Measurements from ENCODE around the gene TOR2A. TPM values are rescaled to one million over a fixed set of nuclear protein-coding genes. Genes with fewer than 3 reads are reported as not detected.

Gene TOR2A
- total RNA-seq, 6 donors from 2014 or later: 11.4 to 27.2 (median 21.0) TPM

- Histone ChIP-seq H3K4me1 (peaks cover 44 to 56% (median 47%) of the 10 kb centered on the region in 4 donors), H3K27ac (peak overlapping the region; percentile 75 to 98 (median 89))
Measured at GRCh38 chr9:127780126-127780885, 45.2 kb upstream of the TOR2A start.

GRCh38 chr9:127779136-127779981, 44.3 kb upstream of the TOR2A start:
- TF ChIP-seq POLR2A (IDR thresholded peaks at IDR 0.05): no peak
- no peak for TF ChIP-seq POLR2AphosphoS5 (IDR thresholded peaks at IDR 0.05)
- TF ChIP-seq CTCF (IDR thresholded peaks at IDR 0.05): no peak
- TF ChIP-seq EP300 (IDR thresholded peaks at IDR 0.05): peak in 1 of 4 donors; percentile 3
- DNase-seq (peak in 1 of 2 donors; percentile 60), ATAC-seq (ENCODE audit: low FRiP score in 2 of 2) (peak; percentile 20 to 40)
- Histone ChIP-seq H3K4me3 (peak overlapping the region in 2 of 4 donors; percentile 40 to 43), H3K27ac (peak overlapping the region; percentile 88 to 98 (median 90)), H3K4me1 (peaks cover 39 to 50% (median 41%) of the 10 kb centered on the region in 4 donors), H3K36me3 (no peaks in the 10 kb centered on the region), H3K27me3 (no peaks in the 10 kb centered on the region), H3K9me3 (no peaks in the 10 kb centered on the region)
- 54 to 60% methylated on average over 8 to 17 of the region's 17 CpGs for WGBS, 2 donors

More at GRCh38 chr9:127780126-127780885, 45.2 kb upstream of the TOR2A start:
- no peaks in the 10 kb centered on the region for H3K27me3 ChIP-seq
- H3K9me3 ChIP-seq: no peaks in the 10 kb centered on the region
- DNase-seq: no peak
- 72 to 82% methylated on average over 7 to 16 of the region's 20 CpGs for WGBS, 2 donors
- ATAC-seq (ENCODE audit: low FRiP score in 2 of 2): no peak
- H3K4me3 ChIP-seq: no peak overlapping the region
- no peak for TF ChIP-seq CTCF (IDR thresholded peaks at IDR 0.05)
- TF ChIP-seq EP300 (IDR thresholded peaks at IDR 0.05): no peak
- no peak for TF ChIP-seq POLR2A (IDR thresholded peaks at IDR 0.05)
- no peak for TF ChIP-seq POLR2AphosphoS5 (IDR thresholded peaks at IDR 0.05)
- no peaks in the 10 kb centered on the region for H3K36me3 ChIP-seq

GRCh38 chr9:127778280-127779135, 43.4 kb upstream of the TOR2A start, which contains the start of gene SH2D3C:
TSS of gene SH2D3C (minus strand) at chr9:127778666. CDS start at chr9:127778627, 39 bp downstream.
- H3K27me3 ChIP-seq: no peaks in the 10 kb centered on the region
- peak within 1 kb of the TSS; percentile 88 to 98 (median 90) for H3K27ac ChIP-seq
- DNase-seq (peak; percentile 61 to 84), ATAC-seq (ENCODE audit: low FRiP score in 2 of 2) (peak; percentile 48 to 54)
- peak within 1 kb of the TSS in 3 of 4 donors; percentile 31 to 43 (median 40) for H3K4me3 ChIP-seq
- TF ChIP-seq POLR2AphosphoS5 (IDR thresholded peaks at IDR 0.05) (no peak), EP300 (IDR thresholded peaks at IDR 0.05) (no peak), CTCF (IDR thresholded peaks at IDR 0.05) (no peak), POLR2A (IDR thresholded peaks at IDR 0.05) (peak in 2 of 4 donors; percentile 35 to 69)
- H3K4me1 ChIP-seq: peaks cover 31 to 41% (median 33%) of the 10 kb centered on the region in 4 donors
- H3K9me3 ChIP-seq: no peaks in the 10 kb centered on the region
- peaks cover 0 to 3% (median 0%) of the 10 kb centered on the region in 4 donors for H3K36me3 ChIP-seq
- 33 to 34% methylated on average over 8 of the region's 13 CpGs for WGBS, 2 donors

GRCh38 chr9:127777368-127777980, 42.4 kb upstream of the TOR2A start:
- WGBS, 2 donors: 65 to 69% methylated on average over 15 to 16 of the region's 18 CpGs
- peak overlapping the region in 3 of 4 donors; percentile 31 to 43 (median 40) for H3K4me3 ChIP-seq
- H3K4me1 ChIP-seq: peaks cover 20 to 31% (median 23%) of the 10 kb centered on the region in 4 donors

More at GRCh38 chr9:127777368-127777980, 42.4 kb upstream of the TOR2A start:
- ATAC-seq (ENCODE audit: low FRiP score in 2 of 2): no peak
- peak overlapping the region; percentile 88 to 98 (median 90) for H3K27ac ChIP-seq
- TF ChIP-seq POLR2A (IDR thresholded peaks at IDR 0.05) (no peak), EP300 (IDR thresholded peaks at IDR 0.05) (no peak), POLR2AphosphoS5 (IDR thresholded peaks at IDR 0.05) (no peak), CTCF (IDR thresholded peaks at IDR 0.05) (no peak)
- H3K36me3 ChIP-seq: peaks cover 0 to 3% (median 0%) of the 10 kb centered on the region in 4 donors
- DNase-seq: no peak
- no peaks in the 10 kb centered on the region for H3K9me3 ChIP-seq
- H3K27me3 ChIP-seq: no peaks in the 10 kb centered on the region

Measured in upper lobe of left lung (tissue), 6 donors.